ENCODE measurements around the gene BRCA1.
"Not testable (repeated sequence)": the region's sequence is repeated elsewhere in the genome, so short reads cannot be mapped to it uniquely, and the experiment has no call there.

BRCA1 gene

GRCh38 chr17:43069368-43069898 is 55.7 kb downstream of the BRCA1 start:
- DNase-seq (ENCODE audit: low spot score): no peak

GRCh38 chr17:43068570-43069367 is 56.4 kb downstream of the BRCA1 start:
- no peak for DNase-seq (ENCODE audit: low spot score)

- DNase-seq (ENCODE audit: low spot score): no peak
Measured at GRCh38 chr17:43062984-43063638, 62.1 kb downstream of the BRCA1 start.

GRCh38 chr17:43056051-43056450 is 69.1 kb downstream of the BRCA1 start:
- no peak for DNase-seq (ENCODE audit: low spot score)

GRCh38 chr17:43053008-43053407 is 72.2 kb downstream of the BRCA1 start:
- not testable (repeated sequence) for DNase-seq (ENCODE audit: low spot score)

- DNase-seq (ENCODE audit: low spot score): no peak
Measured at GRCh38 chr17:43051969-43052368, 73.2 kb downstream of the BRCA1 start.

GRCh38 chr17:43044024-43044423 is 81.1 kb downstream of the BRCA1 start:
- DNase-seq (ENCODE audit: low spot score): no peak

GRCh38 chr17:43043307-43043706 is 81.9 kb downstream of the BRCA1 start:
- peak; percentile 13 for DNase-seq (ENCODE audit: low spot score)

- no peak for DNase-seq (ENCODE audit: low spot score)
Measured at GRCh38 chr17:43042025-43042628, 83.0 kb downstream of the BRCA1 start.

- no peak for DNase-seq (ENCODE audit: low spot score)
Measured at GRCh38 chr17:43040655-43041054, 84.5 kb downstream of the BRCA1 start.

GRCh38 chr17:43039646-43040045 is 85.5 kb downstream of the BRCA1 start:
- no peak for DNase-seq (ENCODE audit: low spot score)

GRCh38 chr17:43034894-43035293 is 90.3 kb downstream of the BRCA1 start:
- DNase-seq (ENCODE audit: low spot score): no peak

- no peak for DNase-seq (ENCODE audit: low spot score)
Measured at GRCh38 chr17:43033948-43034881, 90.9 kb downstream of the BRCA1 start.

GRCh38 chr17:43031666-43032065 is 93.5 kb downstream of the BRCA1 start:
- no peak for DNase-seq (ENCODE audit: low spot score)

- no peak for DNase-seq (ENCODE audit: low spot score)
Measured at GRCh38 chr17:43030137-43030767, 94.9 kb downstream of the BRCA1 start.

GRCh38 chr17:43028221-43028861 is 96.8 kb downstream of the BRCA1 start:
- no peak for DNase-seq (ENCODE audit: low spot score)

GRCh38 chr17:43027091-43028032 is 97.8 kb downstream of the BRCA1 start:
- no peak for DNase-seq (ENCODE audit: low spot score)

- DNase-seq (ENCODE audit: low spot score): no peak
Measured at GRCh38 chr17:43026595-43026994, 98.6 kb downstream of the BRCA1 start.

- DNase-seq (ENCODE audit: low spot score): no peak
Measured at GRCh38 chr17:43025766-43026537, 99.2 kb downstream of the BRCA1 start.
